Mesothelial cell of epicardium (in vitro differentiated cells): ENCODE measurements around the gene SYNE4. TPM values are rescaled to one million over a fixed set of nuclear protein-coding genes. Genes with fewer than 3 reads are reported as not detected.

Experiments
- DNase-seq, 2 experiments: peaks; one replicate each; pipeline ENCODE4 v3.0.0; 2021; ENCODE audit warnings: low spot score in 2 of 2; ENCODE audit not compliant: unreplicated experiment in 2 of 2
- H3K27ac Mint-ChIP-seq: 2 replicates; pipeline ENCODE4 v1.8.0; 2021; ENCODE audit warnings: mixed read lengths
- H3K27me3 Mint-ChIP-seq: 2 replicates; pipeline ENCODE4 v1.8.0; 2021; ENCODE audit warnings: low read depth, mixed read lengths
- H3K36me3 Mint-ChIP-seq: 2 replicates; pipeline ENCODE4 v1.8.0; 2021; ENCODE audit warnings: mixed read lengths
- H3K4me1 Mint-ChIP-seq: 2 replicates; pipeline ENCODE4 v1.8.0; 2021; ENCODE audit warnings: mixed read lengths
- H3K4me3 Mint-ChIP-seq: 2 replicates; pipeline ENCODE4 v1.8.0; 2021; ENCODE audit warnings: mild to moderate bottlenecking, moderate library complexity, mixed read lengths
- H3K9me3 Mint-ChIP-seq: 2 replicates; pipeline ENCODE4 v1.8.0; 2021; ENCODE audit warnings: mixed read lengths
- total RNA-seq: library from RNA; stranded (reverse); gene quantifications from 3 replicates; pipeline ENCODE4 v1.2.1, GENCODE V29; 2021
- TF ChIP-seq, protein P1 (sequence below): fragments of 200-600 bp; sonication (generic); IDR thresholded peaks from one replicate; pipeline ENCODE4 v1.5.0; 2021; ENCODE audit warnings: antibody characterized with exemption; ENCODE audit not compliant: unreplicated experiment

Gene SYNE4, protein sequence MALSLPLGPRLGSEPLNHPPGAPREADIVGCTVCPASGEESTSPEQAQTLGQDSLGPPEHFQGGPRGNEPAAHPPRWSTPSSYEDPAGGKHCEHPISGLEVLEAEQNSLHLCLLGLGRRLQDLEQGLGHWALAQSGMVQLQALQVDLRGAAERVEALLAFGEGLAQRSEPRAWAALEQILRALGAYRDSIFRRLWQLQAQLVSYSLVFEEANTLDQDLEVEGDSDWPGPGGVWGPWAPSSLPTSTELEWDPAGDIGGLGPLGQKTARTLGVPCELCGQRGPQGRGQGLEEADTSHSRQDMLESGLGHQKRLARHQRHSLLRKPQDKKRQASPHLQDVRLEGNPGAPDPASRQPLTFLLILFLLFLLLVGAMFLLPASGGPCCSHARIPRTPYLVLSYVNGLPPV
- total RNA-seq = 16.8 to 17.0 TPM (median 17.0 TPM) in 3 replicates

DNA sequence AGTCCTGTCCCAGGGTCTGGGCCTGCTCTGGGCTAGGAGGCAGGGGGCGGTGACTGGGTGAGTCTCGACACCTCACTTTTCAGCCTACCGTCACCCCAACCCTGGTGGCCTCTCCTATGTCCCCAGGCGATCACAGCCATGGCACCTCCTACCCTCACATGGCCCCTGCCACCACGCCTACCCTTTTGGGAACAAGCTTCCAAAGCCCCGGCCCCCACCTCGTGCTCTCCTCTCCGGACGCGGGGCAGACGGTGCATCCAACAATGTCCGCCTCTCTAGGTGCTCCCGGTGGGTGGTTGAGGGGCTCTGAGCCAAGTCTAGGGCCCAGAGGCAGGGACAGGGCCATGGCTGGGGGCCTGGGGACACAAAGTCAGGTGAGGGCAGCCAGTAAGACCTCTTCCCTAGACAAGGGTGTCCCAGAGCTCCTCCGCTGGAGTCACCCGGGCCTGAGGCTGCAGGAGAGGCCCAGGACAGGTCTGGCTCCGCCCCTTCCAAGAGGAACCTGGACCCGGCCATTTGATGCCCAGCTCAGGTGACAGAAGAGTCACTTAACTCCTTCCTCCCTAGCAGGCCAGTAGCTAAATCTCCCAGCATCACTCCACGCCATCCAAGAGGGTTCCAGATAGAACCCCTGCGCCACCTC lies at the start of gene SYNE4:
Gene SYNE4, minus strand, starts transcription at position 478 of the 643 bp plus-strand sequence. Its CDS starts 132 bp downstream, at position 346.
- H3K4me3 Mint-ChIP-seq = peak within 1 kb of the TSS; percentile 86
- peaks cover 2% of the 10 kb centered on the region for H3K27me3 Mint-ChIP-seq
- H3K9me3 Mint-ChIP-seq = no peaks in the 10 kb centered on the region
- peaks cover 7% of the 10 kb centered on the region for H3K36me3 Mint-ChIP-seq
- H3K4me1 Mint-ChIP-seq = peaks cover 21% of the 10 kb centered on the region
- TF ChIP-seq, protein P1, sequence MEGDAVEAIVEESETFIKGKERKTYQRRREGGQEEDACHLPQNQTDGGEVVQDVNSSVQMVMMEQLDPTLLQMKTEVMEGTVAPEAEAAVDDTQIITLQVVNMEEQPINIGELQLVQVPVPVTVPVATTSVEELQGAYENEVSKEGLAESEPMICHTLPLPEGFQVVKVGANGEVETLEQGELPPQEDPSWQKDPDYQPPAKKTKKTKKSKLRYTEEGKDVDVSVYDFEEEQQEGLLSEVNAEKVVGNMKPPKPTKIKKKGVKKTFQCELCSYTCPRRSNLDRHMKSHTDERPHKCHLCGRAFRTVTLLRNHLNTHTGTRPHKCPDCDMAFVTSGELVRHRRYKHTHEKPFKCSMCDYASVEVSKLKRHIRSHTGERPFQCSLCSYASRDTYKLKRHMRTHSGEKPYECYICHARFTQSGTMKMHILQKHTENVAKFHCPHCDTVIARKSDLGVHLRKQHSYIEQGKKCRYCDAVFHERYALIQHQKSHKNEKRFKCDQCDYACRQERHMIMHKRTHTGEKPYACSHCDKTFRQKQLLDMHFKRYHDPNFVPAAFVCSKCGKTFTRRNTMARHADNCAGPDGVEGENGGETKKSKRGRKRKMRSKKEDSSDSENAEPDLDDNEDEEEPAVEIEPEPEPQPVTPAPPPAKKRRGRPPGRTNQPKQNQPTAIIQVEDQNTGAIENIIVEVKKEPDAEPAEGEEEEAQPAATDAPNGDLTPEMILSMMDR = no peak
- H3K27ac Mint-ChIP-seq = peak within 1 kb of the TSS; percentile 91
- DNase-seq = peak in 1 of 2 experiments; percentile 49

DNA sequence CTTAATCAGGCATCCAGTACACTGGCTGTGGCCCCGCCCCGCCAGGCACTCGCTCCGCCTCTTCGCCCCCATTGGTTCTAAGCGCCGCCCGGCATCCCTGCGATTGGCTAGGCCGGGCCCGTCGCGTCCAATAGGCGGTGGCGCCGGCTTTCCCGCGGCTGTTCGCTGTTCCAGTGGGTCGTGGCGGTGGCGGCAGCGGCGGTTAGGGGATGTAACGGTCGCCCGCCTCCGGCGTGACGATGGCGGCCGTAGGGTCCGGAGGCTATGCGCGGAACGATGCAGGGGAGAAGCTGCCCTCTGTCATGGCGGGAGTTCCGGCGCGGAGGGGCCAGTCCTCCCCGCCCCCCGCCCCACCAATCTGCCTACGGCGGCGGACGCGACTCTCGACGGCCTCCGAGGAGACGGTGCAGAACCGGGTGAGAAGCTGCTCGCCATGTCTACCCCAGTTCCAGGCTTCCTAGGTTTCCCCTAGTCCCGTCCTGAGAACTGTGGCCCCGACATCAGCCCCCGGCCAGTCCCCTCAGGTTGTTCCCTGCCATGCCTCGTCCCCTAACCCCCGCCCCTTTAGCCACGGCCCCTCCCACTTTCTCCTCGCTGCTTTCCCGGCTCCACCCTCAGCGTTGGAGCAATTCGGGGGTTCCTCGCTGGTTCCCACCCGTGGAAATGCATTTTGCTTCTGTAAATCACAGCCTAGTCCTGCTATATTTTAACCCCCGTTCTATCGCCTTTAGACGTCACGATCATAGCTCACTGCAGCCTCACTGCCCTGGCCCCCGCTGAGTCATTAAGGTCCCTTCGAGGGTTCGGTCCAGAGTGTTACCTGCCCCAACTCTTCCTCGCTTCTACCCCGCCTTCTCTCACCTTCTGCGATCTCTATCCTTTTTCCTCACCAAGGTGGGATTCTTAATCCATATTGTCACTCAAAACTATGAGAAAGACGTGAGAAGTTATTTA lies 46.4 kb upstream of the SYNE4 start, which contains the start of gene WDR62:
Gene WDR62, plus strand, starts transcription at position 165 of the 954 bp plus-strand sequence. Its CDS starts 75 bp downstream, at position 240.
- H3K4me3 Mint-ChIP-seq = peak within 1 kb of the TSS; percentile 95
- TF ChIP-seq, protein P1 = no peak
- no peaks in the 10 kb centered on the region for H3K27me3 Mint-ChIP-seq
- DNase-seq = peak; percentile 89 to 98
- H3K9me3 Mint-ChIP-seq = no peaks in the 10 kb centered on the region
- peaks cover 2% of the 10 kb centered on the region for H3K36me3 Mint-ChIP-seq
- H3K4me1 Mint-ChIP-seq = peaks cover 23% of the 10 kb centered on the region
- H3K27ac Mint-ChIP-seq = peak within 1 kb of the TSS; percentile 99

DNA sequence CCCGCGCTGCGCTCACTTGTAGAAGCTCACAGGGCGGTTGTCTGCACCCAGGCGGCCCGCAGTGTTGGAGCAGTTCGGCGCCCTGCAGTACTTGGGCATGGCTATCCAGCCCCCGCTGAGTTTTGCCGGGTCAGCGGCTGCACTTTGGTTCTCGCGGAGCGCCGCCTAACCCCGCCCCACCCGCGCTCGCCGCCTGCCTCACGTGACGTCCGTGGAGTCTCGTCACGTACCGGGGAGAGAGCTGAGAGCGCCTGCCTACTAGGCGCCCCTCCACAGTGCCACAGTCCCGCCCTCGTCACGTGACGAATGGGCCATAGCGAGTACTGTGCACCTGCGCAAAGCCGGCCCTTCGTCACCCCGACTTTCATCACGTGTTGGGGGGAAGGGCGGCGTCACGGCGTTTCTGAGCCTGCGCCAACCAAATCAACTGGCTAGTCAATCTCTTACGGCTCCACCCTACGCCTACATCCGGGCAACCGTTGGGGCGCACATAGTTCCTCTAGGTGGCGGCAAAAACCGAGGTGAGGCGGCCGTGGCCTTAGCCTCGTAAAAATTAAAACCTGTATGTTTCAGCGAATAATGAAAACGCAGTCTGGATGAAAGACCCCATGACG lies 45.6 kb upstream of the SYNE4 start, which contains the start of gene THAP8:
Gene THAP8, minus strand, starts transcription at position 167 of the 614 bp plus-strand sequence. Its CDS starts 68 bp downstream, at position 99.
- Mint-ChIP-seq H3K36me3 (peaks cover 2% of the 10 kb centered on the region), H3K4me3 (peak within 1 kb of the TSS; percentile 95), H3K27me3 (no peaks in the 10 kb centered on the region), H3K4me1 (peaks cover 23% of the 10 kb centered on the region), H3K9me3 (no peaks in the 10 kb centered on the region), H3K27ac (peak within 1 kb of the TSS; percentile 99)
- TF ChIP-seq, protein P1 = peak; percentile 24
- peak; percentile 99 for DNase-seq

DNA sequence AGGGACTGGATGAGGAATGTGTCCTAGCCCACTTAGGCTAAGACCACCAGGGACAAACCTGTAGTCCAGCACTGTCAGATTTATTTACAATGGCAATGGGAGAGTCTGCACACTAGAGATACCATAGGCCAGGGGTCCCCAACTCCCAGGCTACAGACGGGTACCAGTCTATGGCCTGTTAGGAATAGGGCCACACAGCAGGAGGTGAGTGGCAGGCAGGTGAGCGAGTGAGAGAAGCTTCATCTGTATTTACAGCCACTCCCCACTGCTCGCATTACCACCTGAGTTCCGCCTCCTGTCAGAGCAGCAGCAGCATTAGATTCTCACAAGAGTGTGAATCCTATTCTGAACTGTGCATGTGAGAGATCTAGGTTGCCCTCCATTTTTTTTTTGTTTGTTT lies 43.0 kb upstream of the SYNE4 start:
- Mint-ChIP-seq H3K27me3 (no peaks in the 10 kb centered on the region), H3K27ac (peak overlapping the region; percentile 74), H3K9me3 (no peaks in the 10 kb centered on the region), H3K4me3 (peak overlapping the region; percentile 41), H3K36me3 (peaks cover 4% of the 10 kb centered on the region), H3K4me1 (peaks cover 23% of the 10 kb centered on the region)
- no peak for DNase-seq
- TF ChIP-seq, protein P1 = no peak
